ENCODE results near the gene DMRT2. TPM values are rescaled to one million over a fixed set of nuclear protein-coding genes. Genes with fewer than 3 reads are reported as not detected.

The DMRT2 gene
- total and polyA plus RNA-seq, 2 donors (not counting 1 experiment from before 2014, with no cell fraction given) = not detected

GRCh38 chr9:1014640-1015039 lies 35.5 kb upstream of the DMRT2 start:
- Histone ChIP-seq H3K4me3 (ENCODE audit: control extremely low read depth in 1 of 5, extremely low read depth in 1 of 5, insufficient read depth in 1 of 5, low read depth in 2 of 5, low read length in 4 of 5) (no peak overlapping the region), H4K20me1 (ENCODE audit: control insufficient read depth, insufficient read depth, low read length, poor library complexity, severe bottlenecking) (no peaks in the 10 kb centered on the region), H3K9ac (ENCODE audit: low read length) (no peak overlapping the region), H3K79me2 (ENCODE audit: control insufficient read depth, insufficient read depth, low read length) (no peaks in the 10 kb centered on the region), H3K27ac (ENCODE audit: low read length in 2 of 2) (no peak overlapping the region), H3K36me3 (replicated peaks in 1 of 2; ENCODE audit: control extremely low read depth in 1 of 2, control insufficient read depth in 1 of 2, extremely low read depth in 1 of 2, insufficient read depth in 2 of 2, low read length in 1 of 2) (no peaks in the 10 kb centered on the region), H3K9me3 (ENCODE audit: control extremely low read depth in 1 of 3, control insufficient read depth in 2 of 3, insufficient read depth in 1 of 3, low read length in 2 of 3) (peaks cover 0 to 3% (median 0%) of the 10 kb centered on the region in 3 donors), H2AFZ (ENCODE audit: insufficient read depth, low read depth, low read length, poor library complexity, severe bottlenecking) (no peak overlapping the region), H3K4me1 (ENCODE audit: control insufficient read depth in 2 of 2, insufficient read depth in 2 of 2, low read length in 2 of 2) (no peaks in the 10 kb centered on the region), H3K27me3 (replicated peaks in 1 of 4; ENCODE audit: control extremely low read depth in 1 of 4, control insufficient read depth in 3 of 4, insufficient read depth in 4 of 4, low read length in 3 of 4) (peaks cover 0 to 4% (median 1%) of the 10 kb centered on the region in 4 experiments), H3K4me2 (replicated peaks; ENCODE audit: low read depth, low read length, poor library complexity, severe bottlenecking) (no peak overlapping the region)
- POLR2A ChIA-PET = no interaction called here
- CTCF ChIA-PET = no interaction called here
- Mint-ChIP-seq H3K9me3 (ENCODE audit: insufficient read depth) (no peaks in the 10 kb centered on the region), H3K4me3 (no peak overlapping the region), H3K27ac (no peak overlapping the region), H3K27me3 (peaks cover 33% of the 10 kb centered on the region), H3K4me1 (no peaks in the 10 kb centered on the region)
- DNase-seq (no peak), ATAC-seq (ENCODE audit: low read depth) (no peak)
- TF ChIP-seq EZH2 (IDR thresholded peaks at IDR 0.05; ENCODE audit: borderline replicate concordance, insufficient read depth, low read depth, low read length, poor library complexity, severe bottlenecking) = no peak
- no peak for TF ChIP-seq CTCF (IDR thresholded peaks at IDR 0.05)
- WGBS (ENCODE audit: insufficient coverage) = no CpG with 5 or more reads among the region's 2 CpGs
- intact Hi-C loops (cut with micrococcal nuclease) = no loop called here

GRCh38 chr9:1018121-1018520 lies 32.0 kb upstream of the DMRT2 start:
- peaks cover 0 to 8% (median 6%) of the 10 kb centered on the region in 3 donors for H3K9me3 ChIP-seq (ENCODE audit: control extremely low read depth in 1 of 3, control insufficient read depth in 2 of 3, insufficient read depth in 1 of 3, low read length in 2 of 3)
- no peaks in the 10 kb centered on the region for H3K36me3 ChIP-seq (replicated peaks in 1 of 2; ENCODE audit: control extremely low read depth in 1 of 2, control insufficient read depth in 1 of 2, extremely low read depth in 1 of 2, insufficient read depth in 2 of 2, low read length in 1 of 2)
- intact Hi-C loops (cut with micrococcal nuclease) = no loop called here
- H3K27me3 Mint-ChIP-seq = peaks cover 35% of the 10 kb centered on the region
- H3K27ac Mint-ChIP-seq = no peak overlapping the region
- no peaks in the 10 kb centered on the region for H3K79me2 ChIP-seq (ENCODE audit: control insufficient read depth, insufficient read depth, low read length)
- ChIA-PET CTCF (no interaction called here), POLR2A (no interaction called here)
- H3K4me1 Mint-ChIP-seq = no peaks in the 10 kb centered on the region
- 7% methylated on average over 7 of the region's 10 CpGs for WGBS (ENCODE audit: insufficient coverage)
- no peak overlapping the region for H3K4me3 ChIP-seq (ENCODE audit: control extremely low read depth in 1 of 5, extremely low read depth in 1 of 5, insufficient read depth in 1 of 5, low read depth in 2 of 5, low read length in 4 of 5)
- H3K4me3 Mint-ChIP-seq = no peak overlapping the region
- no peaks in the 10 kb centered on the region for H3K4me1 ChIP-seq (ENCODE audit: control insufficient read depth in 2 of 2, insufficient read depth in 2 of 2, low read length in 2 of 2)
- H3K4me2 ChIP-seq (replicated peaks; ENCODE audit: low read depth, low read length, poor library complexity, severe bottlenecking) = no peak overlapping the region
- H4K20me1 ChIP-seq (ENCODE audit: control insufficient read depth, insufficient read depth, low read length, poor library complexity, severe bottlenecking) = no peaks in the 10 kb centered on the region
- TF ChIP-seq CTCF (IDR thresholded peaks at IDR 0.05) (peak; percentile 9), EZH2 (IDR thresholded peaks at IDR 0.05; ENCODE audit: borderline replicate concordance, insufficient read depth, low read depth, low read length, poor library complexity, severe bottlenecking) (no peak)
- H3K27ac ChIP-seq (ENCODE audit: low read length in 2 of 2) = no peak overlapping the region
- H3K27me3 ChIP-seq (replicated peaks in 1 of 4; ENCODE audit: control extremely low read depth in 1 of 4, control insufficient read depth in 3 of 4, insufficient read depth in 4 of 4, low read length in 3 of 4) = peaks cover 0 to 9% (median 6%) of the 10 kb centered on the region in 4 experiments
- H3K9ac ChIP-seq (ENCODE audit: low read length) = no peak overlapping the region
- no peak for DNase-seq
- peaks cover 2% of the 10 kb centered on the region for H3K9me3 Mint-ChIP-seq (ENCODE audit: insufficient read depth)
- no peak for ATAC-seq (ENCODE audit: low read depth)
- no peak overlapping the region for H2AFZ ChIP-seq (ENCODE audit: insufficient read depth, low read depth, low read length, poor library complexity, severe bottlenecking)
